ENCODE data around the gene PPP1R15A.

The PPP1R15A gene

DNA sequence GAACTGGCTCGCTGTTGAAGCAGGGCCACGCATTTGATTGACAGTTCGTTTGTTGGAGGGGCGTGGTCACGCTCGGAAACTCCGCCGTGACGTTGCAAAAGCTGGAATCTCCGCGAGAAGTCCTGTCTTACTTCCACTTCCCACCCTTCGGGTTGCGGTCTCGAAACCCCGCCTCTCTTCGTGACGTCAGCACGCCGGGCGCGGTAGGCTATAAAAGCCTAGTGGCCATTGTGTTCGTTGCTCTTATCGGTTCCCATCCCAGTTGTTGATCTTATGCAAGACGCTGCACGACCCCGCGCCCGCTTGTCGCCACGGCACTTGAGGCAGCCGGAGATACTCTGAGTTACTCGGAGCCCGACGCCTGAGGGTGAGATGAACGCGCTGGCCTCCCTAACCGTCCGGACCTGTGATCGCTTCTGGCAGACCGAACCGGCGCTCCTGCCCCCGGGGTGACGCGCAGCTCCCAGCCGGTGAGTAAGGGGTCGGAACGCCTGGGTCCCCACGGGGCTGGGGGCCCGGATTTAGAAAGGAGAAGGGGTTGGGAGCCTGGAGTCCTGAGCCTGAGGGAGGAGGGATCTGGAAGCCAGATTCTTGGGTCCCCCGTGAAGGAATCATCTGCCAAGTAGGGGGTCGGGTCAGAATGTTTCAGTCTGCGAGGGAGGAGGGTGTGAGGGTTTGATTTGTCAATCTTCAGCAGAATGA, at the start of gene PPP1R15A:
PPP1R15A (plus strand) TSS at position 240 of the 702 bp plus-strand sequence. CDS start 813 bp downstream, outside the sequence.
- TF ChIP-seq CTCF (IDR thresholded peaks at IDR 0.05; ENCODE audit: insufficient read depth, missing control alignments), result no peak
- peak; percentile 99 for DNase-seq (ENCODE audit: insufficient read length, low spot score)
- FAIRE-seq, result no peak

GRCh38 chr19:48822514-48822913, 49.7 kb upstream of the PPP1R15A start:
- TF ChIP-seq CTCF (IDR thresholded peaks at IDR 0.05; ENCODE audit: insufficient read depth, missing control alignments), result no peak
- FAIRE-seq, result no peak
- no peak for DNase-seq (ENCODE audit: insufficient read length, low spot score)

- FAIRE-seq, result no peak
- DNase-seq (ENCODE audit: insufficient read length, low spot score), result no peak
- no peak for TF ChIP-seq CTCF (IDR thresholded peaks at IDR 0.05; ENCODE audit: insufficient read depth, missing control alignments)
Observed at GRCh38 chr19:48826606-48827020, 45.6 kb upstream of the PPP1R15A start.

DNA sequence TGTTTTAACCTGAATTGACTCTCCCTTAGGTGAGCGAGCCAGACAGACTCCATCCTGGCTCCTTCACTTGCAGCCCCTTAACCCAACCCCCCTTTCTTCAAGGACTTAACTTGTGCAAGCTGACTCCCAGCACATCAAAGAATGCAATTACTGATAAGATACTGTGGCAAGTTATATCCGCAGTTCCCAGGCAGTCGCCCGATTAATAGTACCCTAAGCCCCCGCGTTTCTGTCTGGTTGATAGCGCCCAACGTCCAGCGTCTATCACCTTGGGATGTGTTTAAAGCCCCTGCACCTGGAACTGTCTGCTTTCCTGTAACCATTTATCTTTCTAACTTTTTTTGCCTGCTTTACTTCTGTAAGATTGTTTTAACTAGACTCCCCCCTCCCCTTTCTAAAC, 42.1 kb upstream of the PPP1R15A start:
- DNase-seq (ENCODE audit: insufficient read length, low spot score), result no peak
- FAIRE-seq, result no peak
- no peak for TF ChIP-seq CTCF (IDR thresholded peaks at IDR 0.05; ENCODE audit: insufficient read depth, missing control alignments)

- FAIRE-seq, result no peak
- DNase-seq (ENCODE audit: insufficient read length, low spot score), result no peak
- no peak for TF ChIP-seq CTCF (IDR thresholded peaks at IDR 0.05; ENCODE audit: insufficient read depth, missing control alignments)
Observed at GRCh38 chr19:48830965-48831364, 41.3 kb upstream of the PPP1R15A start.

- TF ChIP-seq CTCF (IDR thresholded peaks at IDR 0.05; ENCODE audit: insufficient read depth, missing control alignments), result no peak
- FAIRE-seq, result no peak
- DNase-seq (ENCODE audit: insufficient read length, low spot score), result no peak
Observed at GRCh38 chr19:48833049-48833448, 39.2 kb upstream of the PPP1R15A start.

- no peak for TF ChIP-seq CTCF (IDR thresholded peaks at IDR 0.05; ENCODE audit: insufficient read depth, missing control alignments)
- no peak for DNase-seq (ENCODE audit: insufficient read length, low spot score)
- no peak for FAIRE-seq
Observed at GRCh38 chr19:48833977-48834376, 38.2 kb upstream of the PPP1R15A start.

All from D721Med (cell line).